ENCODE data around the gene CHRDL2. TPM values are rescaled to one million over a fixed set of nuclear protein-coding genes. Genes with fewer than 3 reads are reported as not detected.

Gene CHRDL2
- total RNA-seq, 2 experiments from 2014 or later = not detected

GRCh38 chr11:74696500-74696899 is 34.7 kb downstream of the CHRDL2 start:
- no peak overlapping the region for H3K4me3 ChIP-seq (ENCODE audit: low read depth, low read length, poor library complexity, severe bottlenecking)
- no peaks in the 10 kb centered on the region for H3K79me2 ChIP-seq (ENCODE audit: insufficient read depth, low read depth, low read length)
- no peaks in the 10 kb centered on the region for H3K9me2 ChIP-seq (ENCODE audit: insufficient read depth, low read length)
- no peaks in the 10 kb centered on the region for H3K36me3 ChIP-seq (ENCODE audit: insufficient read depth, low read length)
- CTCF ChIA-PET (ENCODE audit: unreplicated experiment) = no interaction called here
- intact Hi-C loops (cut with micrococcal nuclease; ENCODE audit: unreplicated experiment) = no loop called here
- DNase-seq (ENCODE audit: low spot score) = no peak
- no peaks in the 10 kb centered on the region for H3K4me1 ChIP-seq (ENCODE audit: insufficient read depth, low read length, poor library complexity, severe bottlenecking)
- POLR2A ChIA-PET = no interaction called here
- H4K20me1 ChIP-seq (ENCODE audit: insufficient read depth, low read length) = no peaks in the 10 kb centered on the region
- BruUV-seq (replicated peaks) = no TSS peak
- H3K9me3 ChIP-seq (ENCODE audit: low read length) = no peaks in the 10 kb centered on the region
- H2AFZ ChIP-seq (ENCODE audit: low read length) = no peak overlapping the region
- no peak overlapping the region for H3K27ac ChIP-seq (ENCODE audit: low read depth, low read length, poor library complexity, severe bottlenecking)
- TF ChIP-seq EZH2phosphoT487 (IDR thresholded peaks at IDR 0.05; ENCODE audit: borderline replicate concordance, low read depth, low read length) = no peak
- no peak for TF ChIP-seq CTCF (conservative IDR thresholded peaks at IDR 0.05; ENCODE audit: low read length)
- no peak overlapping the region for H3K4me2 ChIP-seq (ENCODE audit: low read length)

GRCh38 chr11:74695705-74696280 is 35.4 kb downstream of the CHRDL2 start:
- BruUV-seq (replicated peaks) = no TSS peak

More at GRCh38 chr11:74695705-74696280, 35.4 kb downstream of the CHRDL2 start:
- no peak overlapping the region for H3K27ac ChIP-seq (ENCODE audit: low read depth, low read length, poor library complexity, severe bottlenecking)
- H3K4me2 ChIP-seq (ENCODE audit: low read length) = no peak overlapping the region
- H3K36me3 ChIP-seq (ENCODE audit: insufficient read depth, low read length) = no peaks in the 10 kb centered on the region
- H4K20me1 ChIP-seq (ENCODE audit: insufficient read depth, low read length) = no peaks in the 10 kb centered on the region
- H3K79me2 ChIP-seq (ENCODE audit: insufficient read depth, low read depth, low read length) = no peaks in the 10 kb centered on the region
- intact Hi-C loops (cut with micrococcal nuclease; ENCODE audit: unreplicated experiment) = no loop called here
- H3K4me1 ChIP-seq (ENCODE audit: insufficient read depth, low read length, poor library complexity, severe bottlenecking) = no peaks in the 10 kb centered on the region
- H3K9me2 ChIP-seq (ENCODE audit: insufficient read depth, low read length) = no peaks in the 10 kb centered on the region
- ChIA-PET CTCF (ENCODE audit: unreplicated experiment) (no interaction called here), POLR2A (no interaction called here)
- H3K9me3 ChIP-seq (ENCODE audit: low read length) = no peaks in the 10 kb centered on the region
- no peak overlapping the region for H2AFZ ChIP-seq (ENCODE audit: low read length)
- no peak for TF ChIP-seq EZH2phosphoT487 (IDR thresholded peaks at IDR 0.05; ENCODE audit: borderline replicate concordance, low read depth, low read length)
- no peak for TF ChIP-seq CTCF (conservative IDR thresholded peaks at IDR 0.05; ENCODE audit: low read length)
- DNase-seq (ENCODE audit: low spot score) = no peak
- no peak overlapping the region for H3K4me3 ChIP-seq (ENCODE audit: low read depth, low read length, poor library complexity, severe bottlenecking)
